ENCODE data around the gene GRHL1.

The GRHL1 gene

GRCh38 chr2:9993488-9994165 lies 42.1 kb downstream of the GRHL1 start:
- no peak for DNase-seq (ENCODE audit: low read depth)

- no peak for DNase-seq (ENCODE audit: low read depth)
These were observed 43.0 kb downstream of the GRHL1 start for GRCh38 chr2:9994462-9994861.

GRCh38 chr2:9995059-9995458 lies 43.6 kb downstream of the GRHL1 start:
- no peak for DNase-seq (ENCODE audit: low read depth)

GRCh38 chr2:9996321-9996720 lies 44.8 kb downstream of the GRHL1 start:
- DNase-seq (ENCODE audit: low read depth), result no peak

GRCh38 chr2:9997936-9998335 lies 46.4 kb downstream of the GRHL1 start:
- no peak for DNase-seq (ENCODE audit: low read depth)

GRCh38 chr2:9998916-9999654 lies 47.6 kb downstream of the GRHL1 start:
- DNase-seq (ENCODE audit: low read depth), result no peak

GRCh38 chr2:9999693-10000092 lies 48.2 kb downstream of the GRHL1 start:
- no peak for DNase-seq (ENCODE audit: low read depth)

GRCh38 chr2:10000541-10000940 lies 49.0 kb downstream of the GRHL1 start:
- no peak for DNase-seq (ENCODE audit: low read depth)

GRCh38 chr2:10001586-10001985 lies 50.1 kb downstream of the GRHL1 start:
- no peak for DNase-seq (ENCODE audit: low read depth)

- DNase-seq (ENCODE audit: low read depth), result no peak
These were observed 50.6 kb downstream of the GRHL1 start for GRCh38 chr2:10002109-10002508.

GRCh38 chr2:10002681-10003080 lies 51.2 kb downstream of the GRHL1 start:
- no peak for DNase-seq (ENCODE audit: low read depth)

- no peak for DNase-seq (ENCODE audit: low read depth)
These were observed 52.0 kb downstream of the GRHL1 start for GRCh38 chr2:10003206-10004125.

GRCh38 chr2:10004401-10004800 lies 52.9 kb downstream of the GRHL1 start:
- DNase-seq (ENCODE audit: low read depth), result no peak

- no peak for DNase-seq (ENCODE audit: low read depth)
These were observed 53.3 kb downstream of the GRHL1 start for GRCh38 chr2:10004836-10005235.

- no peak for DNase-seq (ENCODE audit: low read depth)
These were observed 54.2 kb downstream of the GRHL1 start for GRCh38 chr2:10005461-10006235.

- no peak for DNase-seq (ENCODE audit: low read depth)
These were observed 55.0 kb downstream of the GRHL1 start for GRCh38 chr2:10006236-10007161.

- DNase-seq (ENCODE audit: low read depth), result no peak
These were observed 55.9 kb downstream of the GRHL1 start for GRCh38 chr2:10007435-10007834.

- DNase-seq (ENCODE audit: low read depth), result no peak
These were observed 56.7 kb downstream of the GRHL1 start for GRCh38 chr2:10007921-10008808.

GRCh38 chr2:10008809-10009176 lies 57.3 kb downstream of the GRHL1 start:
- DNase-seq (ENCODE audit: low read depth), result no peak

Measured in stimulated activated CD8-positive, alpha-beta memory T cell treated with anti-CD3 and anti-CD28 coated beads, Interleukin-15, amount 100 ng/mL, for 1 hour (primary cell).